GM19351 (cell line): ENCODE measurements around the gene SETSIP.
"Not testable (repeated sequence)": the region's sequence is repeated elsewhere in the genome, so short reads cannot be mapped to it uniquely, and the experiment has no call there.

ENCODE experiments used
- ATAC-seq: cut with Tn5 transposase; IDR thresholded peaks from one replicate; pipeline ENCODE4 v1.9.1; 2021; ENCODE audit warnings: mild to moderate bottlenecking, moderate library complexity; ENCODE audit not compliant: unreplicated experiment

The SETSIP gene

DNA sequence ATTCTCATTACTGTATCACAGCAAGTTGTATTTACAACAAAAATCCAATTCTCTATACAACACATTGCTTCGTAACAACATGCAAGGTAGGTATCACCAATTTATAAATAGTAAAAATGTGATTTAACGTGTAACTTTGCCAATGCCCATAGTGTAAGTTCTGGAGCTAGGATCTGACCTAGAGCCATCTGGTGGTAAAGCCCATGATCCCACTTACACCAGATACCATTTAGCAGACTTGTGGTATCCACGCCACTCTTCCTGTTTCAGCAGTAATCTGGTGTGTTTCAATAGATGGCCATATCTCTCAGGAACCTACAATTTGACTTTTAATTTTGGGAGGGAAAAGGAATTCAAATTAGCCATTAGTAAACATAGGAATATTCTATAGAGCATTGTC is 10.2 kb downstream of the SETSIP start:
- no peak for ATAC-seq

GRCh38 chr1:92051948-92052347 is 23.3 kb downstream of the SETSIP start:
- ATAC-seq, result no peak

- ATAC-seq, result no peak
Measured at GRCh38 chr1:92045766-92046495, 29.3 kb downstream of the SETSIP start.

DNA sequence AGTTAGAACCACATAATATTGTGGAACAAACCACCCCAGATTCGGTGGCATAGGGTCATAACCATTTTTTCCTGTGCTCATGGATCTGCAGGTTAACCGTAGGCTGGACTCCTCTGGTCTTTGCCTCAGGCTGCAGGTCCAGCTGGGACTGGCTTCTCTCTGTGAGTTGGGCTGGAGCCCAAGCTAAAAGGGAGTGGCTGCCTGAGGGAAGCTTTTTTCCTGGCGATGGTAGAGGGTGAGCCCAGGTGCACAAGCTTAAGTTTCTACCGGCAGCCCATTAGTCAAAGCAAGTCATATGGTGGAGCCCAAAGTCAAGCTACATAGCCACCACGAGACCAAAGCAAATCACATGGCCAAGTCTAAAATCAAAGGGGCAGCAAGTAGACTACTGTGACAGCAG is 31.6 kb downstream of the SETSIP start:
- ATAC-seq, result no peak

- no peak for ATAC-seq
Measured at GRCh38 chr1:92040971-92041370, 34.2 kb downstream of the SETSIP start.

DNA sequence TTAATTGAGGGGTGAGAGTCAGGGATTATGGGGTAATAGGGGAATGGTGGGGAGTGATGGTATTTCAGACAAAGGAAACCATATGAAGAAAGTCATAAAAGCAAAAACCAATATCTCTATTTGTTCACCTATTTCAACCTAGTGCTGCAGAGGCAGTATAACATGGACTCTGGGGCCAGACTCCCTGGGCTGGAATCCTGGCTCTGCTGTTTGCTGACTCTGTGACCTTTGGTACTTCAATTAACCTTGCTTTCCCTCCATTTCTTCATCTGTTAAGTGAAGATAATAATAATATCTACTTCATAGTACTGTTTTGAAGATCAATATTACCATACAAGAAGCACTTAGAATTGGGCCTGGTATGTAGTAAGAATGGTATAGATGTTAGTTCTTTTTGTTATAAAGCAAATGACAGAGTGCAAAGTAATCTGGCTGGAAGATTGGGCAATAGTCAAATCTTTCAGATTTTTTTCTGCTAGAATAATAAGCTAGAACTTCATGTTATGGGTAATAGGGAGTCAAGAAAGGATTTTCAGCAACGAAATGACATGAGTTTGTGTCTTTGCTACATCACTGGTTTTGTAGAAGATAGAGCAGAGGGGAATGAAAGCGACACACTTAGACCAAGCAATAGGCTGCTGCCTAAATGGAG is 36.4 kb downstream of the SETSIP start:
- ATAC-seq, result no peak

DNA sequence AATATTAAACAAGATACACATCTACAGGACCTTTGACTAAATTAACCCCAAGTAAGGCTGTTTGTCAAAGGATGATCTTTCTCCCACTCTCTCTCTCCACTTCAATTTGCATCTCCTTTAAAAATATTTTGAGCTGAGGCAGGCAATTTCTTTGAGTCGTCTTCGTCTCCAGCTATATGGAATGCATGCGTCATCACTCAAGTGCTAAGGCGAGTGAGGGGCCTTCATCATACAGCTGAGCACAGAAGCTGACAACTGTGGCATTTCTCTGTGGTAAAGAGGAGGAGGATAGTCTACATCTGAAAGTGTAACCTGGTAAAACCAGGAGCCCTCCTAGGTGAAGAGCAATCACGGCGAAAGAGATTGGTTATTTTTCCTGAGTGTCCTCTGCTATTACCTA is 37.8 kb downstream of the SETSIP start:
- ATAC-seq, result no peak

DNA sequence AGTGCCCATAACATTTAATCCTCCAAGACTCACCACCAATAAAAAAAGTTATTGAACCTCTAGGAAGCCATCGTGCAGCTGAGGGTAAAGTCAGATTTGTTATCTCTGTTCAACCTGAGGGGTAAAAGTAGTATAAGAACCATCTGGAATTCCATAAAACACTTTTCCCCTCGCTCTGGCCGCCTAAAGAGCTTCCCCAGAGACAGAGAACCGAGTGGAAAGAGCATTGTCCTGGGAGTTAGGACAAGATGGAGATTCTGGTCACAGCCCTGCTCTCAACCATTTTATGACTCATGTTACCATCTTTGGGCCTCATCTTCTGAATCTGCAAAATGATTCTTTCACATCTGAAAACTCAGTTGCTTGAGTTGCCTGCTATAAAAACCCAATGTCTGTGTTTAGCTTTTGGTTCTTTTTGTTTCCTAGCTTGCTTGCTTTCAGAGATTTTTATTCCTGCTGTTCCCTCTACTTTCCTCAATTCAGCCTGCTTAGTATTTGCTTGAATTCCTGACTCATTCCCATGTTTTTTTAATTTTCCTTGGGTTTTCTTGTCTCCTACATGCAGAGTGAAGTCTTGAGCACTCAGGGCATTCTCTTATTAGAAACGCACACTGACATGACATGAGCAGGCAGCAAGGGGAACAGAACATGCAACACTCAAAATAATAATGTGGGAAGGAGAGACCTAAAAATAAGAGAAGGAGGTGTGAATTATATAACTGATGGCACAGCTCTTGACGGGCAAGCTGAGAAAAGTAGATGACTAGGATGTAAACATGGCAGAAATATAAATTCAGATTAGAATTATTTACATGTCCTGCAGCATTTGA is 43.7 kb downstream of the SETSIP start:
- ATAC-seq, result no peak

GRCh38 chr1:92030656-92031107 is 44.5 kb downstream of the SETSIP start:
- ATAC-seq, result no peak

DNA sequence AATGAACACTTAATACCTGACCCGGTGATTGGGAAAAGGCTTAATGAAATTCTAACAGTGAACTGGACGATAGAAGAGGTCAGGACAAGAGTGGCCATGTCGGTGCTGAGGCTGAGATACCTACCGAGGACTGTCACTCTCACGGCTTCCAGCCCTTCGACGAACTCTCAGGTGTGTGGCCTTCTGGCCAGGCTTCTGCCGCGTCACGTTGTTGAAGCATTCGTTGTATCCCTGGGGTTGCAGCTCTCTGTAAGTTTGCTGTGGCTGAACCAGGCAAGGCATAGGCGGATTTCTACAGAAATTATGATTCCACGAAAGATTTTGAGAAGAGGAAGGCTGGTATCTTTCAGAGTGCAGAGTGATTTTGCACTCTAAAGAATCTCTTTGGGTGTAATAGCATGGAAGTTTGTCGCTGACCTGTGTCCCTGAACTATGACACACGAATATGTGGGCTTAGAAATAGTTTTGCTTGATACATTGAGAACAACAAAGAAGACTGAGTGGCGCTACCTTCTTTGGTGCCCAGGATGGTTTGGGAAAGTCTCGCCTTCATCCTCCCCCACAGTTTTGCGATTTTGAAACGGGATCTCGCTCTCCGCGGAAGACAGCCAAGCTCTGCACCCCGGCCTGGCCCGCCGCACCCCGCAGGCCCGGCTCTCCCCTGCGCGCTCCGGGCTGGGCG is 45.8 kb downstream of the SETSIP start:
- ATAC-seq, result no peak

- ATAC-seq, result no peak
Measured at GRCh38 chr1:92026806-92027205, 48.4 kb downstream of the SETSIP start.

DNA sequence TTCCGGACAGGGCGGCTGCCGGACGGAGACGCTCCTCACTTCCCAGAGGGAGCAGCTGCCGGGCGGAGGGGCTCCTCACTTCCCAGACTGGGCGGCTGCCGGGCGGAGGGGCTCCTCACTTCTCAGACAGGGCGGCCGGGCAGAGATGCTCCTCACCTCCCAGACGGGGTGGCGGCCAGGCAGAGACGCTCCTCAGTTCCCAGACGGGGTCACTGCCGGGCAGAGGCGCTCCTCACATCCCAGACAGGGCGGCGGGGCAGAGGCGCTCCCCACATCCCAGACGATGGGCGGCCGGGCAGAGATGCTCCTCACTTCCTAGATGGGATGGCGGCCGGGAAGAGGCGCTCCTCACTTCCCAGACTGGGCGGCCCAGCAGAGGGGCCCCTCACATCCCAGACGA is 49.2 kb downstream of the SETSIP start:
- not testable (repeated sequence) for ATAC-seq
